Motor neuron (in vitro differentiated cells): ENCODE measurements around the gene AMIGO1. TPM values are rescaled to one million over a fixed set of nuclear protein-coding genes. Genes with fewer than 3 reads are reported as not detected.

Experiments
- ATAC-seq, 8 experiments: fragments of 200-7000 bp; cut with Tn5 transposase; replicated peaks in 6 of 8; 2 replicates each; pipeline ENCODE4 v1.8.0; 2021; ENCODE audit warnings: mild to moderate bottlenecking in 8 of 8, moderate library complexity in 8 of 8
- H3K27ac ChIP-seq, 2 donors: fragments of 250-450 bp; sonication (Bioruptor Pico); 2 replicates each; pipeline ENCODE4 v1.9.0; 2021; ENCODE audit warnings: antibody characterized with exemption in 2 of 2, mild to moderate bottlenecking in 2 of 2, moderate library complexity in 1 of 2
- H3K4me1 ChIP-seq, 2 donors: fragments of 250-450 bp; sonication (Bioruptor Pico); replicated peaks in 1 of 2; 2 replicates each; pipeline ENCODE4 v1.6.1; 2021; ENCODE audit warnings: antibody characterized with exemption in 2 of 2, mild to moderate bottlenecking in 2 of 2, moderate library complexity in 1 of 2
- H3K4me3 ChIP-seq, 5 donors: fragments of 250-450 bp; sonication (Bioruptor Pico); 2 replicates each; pipeline ENCODE4 v1.9.0; 2021; ENCODE audit warnings: antibody characterized with exemption in 5 of 5, mild to moderate bottlenecking in 5 of 5, moderate library complexity in 4 of 5
- WGBS, 10 experiments: fragments of 450-650 bp; shearing (Covaris generic); methylation state at CpG; one replicate each; pipeline ENCODE4 v1.0.0; 2022; 5-methylcytosine and 5-hydroxymethylcytosine counted together
- in situ Hi-C, 9 experiments: fragments of 400-800 bp; cut with MboI; loops; one replicate each; pipeline ENCODE4 v1.15.0; 2021; ENCODE audit warnings: low sequenced_read_pairs in 9 of 9, low pct_unique_long_range_greater_than_20kb in 2 of 9; ENCODE audit not compliant: unreplicated experiment in 9 of 9
- total RNA-seq, 8 experiments: library from RNA; unstranded; fragments of 300-600 nt; gene quantifications; 2 replicates each; pipeline versions ENCODE4 v1.2.3 to v1.2.4, GENCODE V29; 2022

The AMIGO1 gene
- total RNA-seq, 8 experiments from 2014 or later, result 3.5 to 11.5 (median 6.7) TPM

DNA sequence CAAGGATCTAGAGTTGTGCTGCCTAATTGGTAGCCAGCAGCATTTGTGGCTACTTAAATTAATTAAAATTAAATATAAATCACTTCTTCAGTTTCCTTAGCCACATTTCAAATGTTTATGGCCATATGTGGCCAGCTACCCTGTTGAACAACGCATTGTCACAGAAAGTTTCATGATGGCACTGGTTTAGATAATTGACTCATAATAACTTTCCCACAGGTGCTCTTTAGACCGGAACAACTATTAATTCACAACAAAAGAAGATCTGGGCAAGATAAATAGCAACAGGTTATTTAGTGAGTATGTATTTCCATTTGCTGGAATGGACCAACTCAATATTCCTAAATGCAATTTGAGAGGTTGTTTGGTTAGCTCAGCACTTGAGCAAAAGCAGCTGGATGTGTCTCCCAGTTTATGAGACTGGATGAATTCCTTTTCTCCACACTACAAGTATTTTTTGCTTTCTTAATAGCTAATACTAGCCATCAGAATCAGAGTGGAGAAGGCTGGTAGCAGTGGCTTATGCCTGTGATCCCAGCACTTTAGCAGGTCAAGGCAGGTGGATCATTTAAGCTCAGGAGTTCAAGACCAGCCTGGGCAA is 3.7 kb upstream of the AMIGO1 start:
- in situ Hi-C loops, result no loop called here
- H3K27ac ChIP-seq, result no peak overlapping the region
- WGBS, 10 experiments, result 71 to 100% (median 81%) methylated on average over 1 to 2 of the region's 2 CpGs; no CpG with 5 or more reads in 1 of the 10 experiments
- no peak overlapping the region for H3K4me3 ChIP-seq
- peaks cover 2 to 9% of the 10 kb centered on the region in 2 donors for H3K4me1 ChIP-seq
- ATAC-seq, result no peak

- peaks cover 2 to 9% of the 10 kb centered on the region in 2 donors for H3K4me1 ChIP-seq
- H3K27ac ChIP-seq, result no peak overlapping the region
- ATAC-seq, result no peak
- in situ Hi-C loops, result no loop called here
- H3K4me3 ChIP-seq, result peak overlapping the region; percentile 50 to 80 (median 56)
- whole genome bisulfite sequencing, 10 experiments, result 83 to 86% methylated on average over 3 to 5 of the region's 7 CpGs; no CpG with 5 or more reads in 8 of the 10 experiments
Measured at GRCh38 chr1:109508873-109509175, 703 bp downstream of the AMIGO1 start.

DNA sequence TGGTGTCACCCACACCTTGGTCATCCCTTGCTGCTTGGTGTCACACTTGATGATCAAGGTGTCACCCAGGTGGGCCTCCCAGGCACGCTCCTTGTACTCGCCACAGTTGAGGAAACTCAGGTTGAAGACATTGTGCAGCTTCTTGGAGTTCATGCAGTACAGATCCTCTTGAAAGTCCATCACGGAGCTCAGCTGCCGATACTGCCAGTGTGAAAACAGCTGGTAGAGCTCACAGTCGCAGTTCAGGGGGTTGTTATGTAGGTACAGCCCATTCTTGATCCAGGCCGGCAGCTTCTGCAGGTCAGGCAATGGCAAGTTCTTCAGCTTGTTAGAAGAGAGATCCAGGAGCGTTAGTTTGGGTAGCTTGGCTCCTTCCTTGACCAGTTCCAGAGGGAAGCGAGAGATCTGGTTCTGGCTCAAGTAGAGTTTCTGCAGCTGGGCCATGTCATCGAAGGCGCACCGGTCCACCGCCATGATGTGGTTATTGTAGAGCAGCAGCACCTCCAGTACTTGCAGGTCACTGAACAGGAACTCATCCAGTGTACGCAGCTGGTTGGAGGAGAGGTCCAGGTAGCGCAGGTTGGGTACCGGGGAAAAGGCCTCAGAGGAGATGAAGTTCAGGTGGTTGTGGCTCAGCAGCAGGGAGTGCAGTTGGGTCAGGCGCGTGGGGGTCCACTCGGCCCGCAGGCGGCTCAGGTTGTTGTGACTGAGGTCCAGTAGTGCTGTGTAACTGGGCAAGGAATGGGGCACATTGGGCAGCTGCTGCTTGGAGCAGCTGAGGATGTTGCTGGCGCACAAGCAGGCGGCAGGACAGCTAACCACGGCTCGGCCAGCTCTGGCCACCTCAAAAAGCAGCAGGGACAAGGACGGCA is 1.3 kb downstream of the AMIGO1 start:
- H3K4me1 ChIP-seq, result peaks cover 2 to 9% of the 10 kb centered on the region in 2 donors
- ATAC-seq, result no peak
- 88 to 100% (median 92%) methylated on average over 1 to 25 of the region's 25 CpGs for WGBS, 10 experiments
- no peak overlapping the region for H3K4me3 ChIP-seq
- in situ Hi-C loops, result no loop called here
- no peak overlapping the region for H3K27ac ChIP-seq

- Histone ChIP-seq H3K4me3 (no peak overlapping the region), H3K27ac (no peak overlapping the region), H3K4me1 (peaks cover 2 to 9% of the 10 kb centered on the region in 2 donors)
- WGBS, 10 experiments, result 73 to 100% (median 80%) methylated on average over 1 of the region's 1 CpG; no CpG with 5 or more reads in 6 of the 10 experiments
- in situ Hi-C loops, result no loop called here
- no peak for ATAC-seq
Measured at GRCh38 chr1:109504974-109505373, 4.6 kb downstream of the AMIGO1 start.

GRCh38 chr1:109503935-109504334 is 5.6 kb downstream of the AMIGO1 start:
- H3K27ac ChIP-seq, result no peak overlapping the region
- H3K4me3 ChIP-seq, result no peak overlapping the region
- peak in 2 of 8 experiments; percentile 4 to 24 for ATAC-seq
- 40 to 100% (median 82%) methylated on average over 1 to 5 of the region's 5 CpGs; no CpG with 5 or more reads in 2 of the 10 experiments for WGBS, 10 experiments
- peaks cover under 1 to 9% of the 10 kb centered on the region in 2 donors for H3K4me1 ChIP-seq
- in situ Hi-C loops, result no loop called here

- H3K27ac ChIP-seq, result no peak overlapping the region
- H3K4me1 ChIP-seq, result peaks cover 5 to 19% of the 10 kb centered on the region in 2 donors
- WGBS, 10 experiments, result 72 to 100% (median 92%) methylated on average over 1 to 3 of the region's 3 CpGs; no CpG with 5 or more reads in 3 of the 10 experiments
- no peak for ATAC-seq
- no peak overlapping the region for H3K4me3 ChIP-seq
- in situ Hi-C loops, result no loop called here
Measured at GRCh38 chr1:109502364-109502851, 7.1 kb downstream of the AMIGO1 start.

DNA sequence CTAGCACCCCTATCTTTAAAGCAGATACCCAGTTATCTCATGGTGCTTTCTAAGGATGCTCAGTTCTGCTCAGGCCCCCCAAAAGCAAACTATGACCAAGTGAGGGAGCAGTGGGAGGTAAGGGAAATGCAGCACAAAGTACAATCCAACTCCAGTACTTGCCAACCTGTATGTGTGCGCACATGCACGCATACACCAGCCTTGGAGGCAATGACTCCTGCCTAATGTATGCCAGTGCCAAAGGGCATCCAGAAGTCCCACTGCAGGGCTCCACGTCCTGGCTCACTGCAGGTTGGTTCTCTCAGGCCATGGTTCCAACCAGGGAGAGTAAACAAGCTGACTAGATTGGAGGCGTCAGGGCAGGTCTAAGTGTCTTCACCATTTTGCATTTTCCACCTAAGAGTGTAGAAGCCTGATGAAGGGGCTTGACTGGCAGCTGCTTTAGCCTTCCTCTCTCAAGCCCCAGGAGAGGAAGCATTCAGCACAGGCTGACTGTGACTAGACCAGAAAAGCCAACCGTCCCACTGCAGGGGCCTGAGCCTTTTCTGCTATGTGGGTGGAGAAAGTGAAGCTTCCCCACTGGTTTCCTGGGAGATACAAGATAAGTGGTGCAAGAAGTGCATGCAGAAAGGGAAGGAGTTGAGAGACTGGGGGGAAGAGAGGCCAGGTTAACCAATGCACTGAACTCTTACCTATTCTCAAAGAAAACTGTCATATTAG is 7.7 kb downstream of the AMIGO1 start:
- in situ Hi-C loops, result no loop called here
- Histone ChIP-seq H3K4me1 (peaks cover 5 to 19% of the 10 kb centered on the region in 2 donors), H3K4me3 (no peak overlapping the region), H3K27ac (no peak overlapping the region)
- peak in 2 of 8 experiments; percentile 20 to 47 for ATAC-seq
- 10 to 87% (median 68%) methylated on average over 1 to 5 of the region's 5 CpGs; no CpG with 5 or more reads in 1 of the 10 experiments for WGBS, 10 experiments

GRCh38 chr1:109500941-109501381 is 8.6 kb downstream of the AMIGO1 start:
- Histone ChIP-seq H3K27ac (no peak overlapping the region), H3K4me3 (no peak overlapping the region), H3K4me1 (peaks cover 5 to 19% of the 10 kb centered on the region in 2 donors)
- peak; percentile 6 to 63 (median 37) for ATAC-seq
- WGBS, 10 experiments, result 0 to 59% (median 18%) methylated on average over 1 to 5 of the region's 5 CpGs; no CpG with 5 or more reads in 2 of the 10 experiments
- in situ Hi-C loops, result no loop called here

DNA sequence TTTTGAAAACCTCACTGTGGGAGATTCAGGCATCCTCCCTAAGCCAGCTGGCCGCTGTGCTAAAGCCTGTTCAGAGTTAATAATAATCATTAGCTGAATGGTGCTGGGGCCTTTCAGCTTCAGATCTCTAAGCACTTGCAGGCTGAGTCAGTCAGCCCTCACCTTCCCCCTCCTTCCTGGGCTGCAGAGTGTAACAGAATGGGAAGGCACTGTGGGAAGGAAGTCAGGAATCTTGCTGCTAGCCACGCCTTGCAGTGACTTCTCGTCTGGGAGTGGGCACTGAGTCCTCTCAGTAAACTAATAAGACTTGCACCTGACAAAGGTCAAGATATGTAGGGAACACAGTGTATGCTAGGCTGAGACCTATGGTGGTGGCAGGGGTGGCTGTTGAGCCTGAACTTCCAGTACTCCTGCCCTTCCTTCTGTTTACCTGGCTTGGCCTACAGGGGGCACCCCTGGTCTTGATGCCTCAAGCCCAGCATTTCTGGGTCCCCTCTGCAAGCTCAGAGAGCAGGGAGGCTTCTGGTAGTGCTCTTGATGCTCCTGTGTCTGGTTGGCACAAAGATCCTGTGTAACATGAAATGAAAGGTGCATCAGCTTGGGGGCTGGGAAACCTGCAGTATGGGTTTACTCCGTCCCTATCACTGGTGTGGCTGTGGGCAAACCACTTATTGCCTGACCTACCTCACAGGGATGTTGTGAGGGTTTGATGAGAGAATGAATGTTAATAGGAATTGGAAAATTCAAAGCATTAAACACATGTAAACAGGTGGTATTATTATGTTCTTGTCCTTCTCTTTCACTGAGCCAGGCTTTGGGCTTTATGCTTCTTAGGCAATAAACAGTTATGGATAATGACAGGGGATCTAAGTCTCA is 9.6 kb downstream of the AMIGO1 start:
- peaks cover 6 to 22% of the 10 kb centered on the region in 2 donors for H3K4me1 ChIP-seq
- peak in 6 of 8 experiments; percentile 15 to 77 (median 32) for ATAC-seq
- 56 to 92% (median 83%) methylated on average over 2 to 4 of the region's 4 CpGs; no CpG with 5 or more reads in 5 of the 10 experiments for WGBS, 10 experiments
- H3K4me3 ChIP-seq, result no peak overlapping the region
- in situ Hi-C loops, result loop anchor here in 2 of 9 experiments (5.0 kb wide), 1 partner anchor 32 kb away; no protein-coding TSS in a partner anchor
- no peak overlapping the region for H3K27ac ChIP-seq

DNA sequence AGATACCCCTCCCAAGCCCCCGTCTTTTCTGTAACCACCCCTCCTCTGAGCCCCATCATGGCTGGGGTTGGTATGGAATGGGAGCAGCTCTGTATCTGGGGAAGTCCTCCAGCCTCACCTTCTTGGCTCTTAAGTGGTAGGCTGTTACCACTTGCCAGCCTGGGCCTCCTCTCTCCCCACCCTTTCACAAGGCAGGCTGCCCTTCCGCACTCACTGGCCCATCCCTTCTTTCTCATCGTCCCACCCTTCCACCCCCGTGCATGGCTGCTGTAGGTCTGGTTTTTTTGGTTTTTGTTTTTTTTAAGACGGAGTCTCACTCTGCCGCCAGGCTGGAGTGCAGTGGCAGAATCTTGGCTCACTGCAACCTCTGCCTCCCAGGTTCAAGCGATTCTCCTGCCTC is 10.4 kb downstream of the AMIGO1 start:
- peak in 2 of 8 experiments; percentile 10 to 33 for ATAC-seq
- H3K4me3 ChIP-seq, result no peak overlapping the region
- 53 to 100% (median 87%) methylated on average over 3 to 4 of the region's 7 CpGs; no CpG with 5 or more reads in 7 of the 10 experiments for WGBS, 10 experiments
- in situ Hi-C loops, result loop anchor here in 2 of 9 experiments (5.0 kb wide), 1 partner anchor 33 kb away; no protein-coding TSS in a partner anchor
- H3K4me1 ChIP-seq, result peaks cover 11 to 27% of the 10 kb centered on the region in 2 donors
- no peak overlapping the region for H3K27ac ChIP-seq

DNA sequence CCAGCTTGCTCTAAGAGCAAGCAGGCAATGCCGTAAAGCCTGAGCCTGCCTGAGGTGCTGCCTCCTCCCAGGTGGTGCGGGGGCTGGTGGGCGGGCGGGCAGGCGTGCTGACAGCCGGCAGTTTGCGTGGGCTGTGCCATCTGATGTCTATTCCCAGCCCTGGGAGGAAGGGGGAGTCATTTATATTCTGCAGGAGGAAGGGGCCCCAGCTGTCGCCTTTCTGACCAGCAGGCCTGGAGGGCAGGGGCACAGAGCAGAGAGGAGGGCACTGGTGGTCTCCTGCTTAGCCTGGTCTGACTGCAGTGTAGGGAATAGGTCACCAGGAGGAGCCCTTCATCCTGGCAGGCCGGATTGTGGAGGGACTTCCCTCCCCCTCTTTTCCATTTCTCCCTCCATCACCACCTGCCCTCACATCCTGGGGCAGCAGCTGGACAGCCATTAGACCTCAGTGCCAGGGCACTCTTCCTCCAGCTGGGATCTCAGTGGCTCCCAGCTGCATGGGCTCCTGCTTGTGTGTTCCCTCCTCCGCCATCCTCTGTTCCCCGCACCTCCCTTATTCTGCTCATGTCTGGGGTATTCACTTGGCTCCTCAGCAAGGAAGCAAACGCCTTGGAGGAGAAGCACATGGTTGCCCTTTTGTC is 11.2 kb downstream of the AMIGO1 start:
- Histone ChIP-seq H3K4me3 (no peak overlapping the region), H3K27ac (no peak overlapping the region), H3K4me1 (peaks cover 11 to 27% of the 10 kb centered on the region in 2 donors)
- ATAC-seq, result peak in 4 of 8 experiments; percentile 7 to 12 (median 12)
- in situ Hi-C loops, result loop anchor here in 2 of 9 experiments (5.0 kb wide), 1 partner anchor 34 kb away; no protein-coding TSS in a partner anchor
- 0 to 88% (median 70%) methylated on average over 1 to 9 of the region's 12 CpGs; no CpG with 5 or more reads in 2 of the 10 experiments for WGBS, 10 experiments
